Renal cortex interstitium (tissue), 11 donors: ENCODE data around the gene ENTPD8. TPM values are rescaled to one million over a fixed set of nuclear protein-coding genes. Genes with fewer than 3 reads are reported as not detected.
"Not testable (repeated sequence)": the region's sequence is repeated elsewhere in the genome, so short reads cannot be mapped to it uniquely, and the experiment has no call there.

ENCODE experiments used
- DNase-seq, 11 donors: peaks; one replicate each; pipeline ENCODE4 v3.0.0-alpha.2; 2013; ENCODE audit warnings: low read depth in 9 of 11, low spot score in 4 of 11; ENCODE audit errors: extremely low read depth in 1 of 11
- polyA plus RNA-seq, 3 donors: library from polyadenylated mRNA; unstranded; fragments of 120-200 nt; gene quantifications; one replicate each; pipeline ENCODE4 v1.2.1, GENCODE V29; 2013; ENCODE audit not compliant: insufficient read length in 3 of 3

The ENTPD8 gene
- polyA plus RNA-seq, 3 donors, result 0.14 to 0.68 (median 0.63) TPM

- no peak for DNase-seq
These were observed 50.4 kb downstream of the ENTPD8 start for GRCh38 chr9:137390553-137391410.

- no peak for DNase-seq
These were observed 51.8 kb downstream of the ENTPD8 start for GRCh38 chr9:137389428-137389746.

- no peak for DNase-seq
These were observed 52.3 kb downstream of the ENTPD8 start for GRCh38 chr9:137388589-137389427.

- no peak for DNase-seq
These were observed 53.1 kb downstream of the ENTPD8 start for GRCh38 chr9:137387891-137388560.

GRCh38 chr9:137387114-137387890, 53.9 kb downstream of the ENTPD8 start:
- DNase-seq, result no peak

- DNase-seq, result not testable (repeated sequence)
These were observed 54.5 kb downstream of the ENTPD8 start for GRCh38 chr9:137386507-137387113.

- no peak for DNase-seq
These were observed 56.0 kb downstream of the ENTPD8 start for GRCh38 chr9:137385061-137385655.

Other genes with a start within 250 kb of the ENTPD8 start
- 10 to 100 TPM; 14.8 to 17.3 (median 16.4) TPM for gene TPRN, start 240.6 kb downstream of the ENTPD8 start, polyA plus RNA-seq
- gene TMEM203, start 235.7 kb downstream of the ENTPD8 start, polyA plus RNA-seq, result 10 to 100 TPM; 40.2 to 46.4 (median 42.7) TPM
- gene NDOR1, start 235.7 kb downstream of the ENTPD8 start, polyA plus RNA-seq, result 10 to 100 TPM in 2 of 3 donors, 1 to 10 TPM in 1; 8.2 to 15.1 (median 14.2) TPM
- gene RNF208, start 219.1 kb downstream of the ENTPD8 start, polyA plus RNA-seq, result 10 to 100 TPM in 2 of 3 donors, 1 to 10 TPM in 1; 6.0 to 13.3 (median 13.2) TPM
- 10 to 100 TPM in 2 of 3 donors, 1 to 10 TPM in 1; 8.5 to 13.9 (median 12.8) TPM for gene CYSRT1, start 216.2 kb downstream of the ENTPD8 start, polyA plus RNA-seq
- gene RNF224, start 213.9 kb downstream of the ENTPD8 start, polyA plus RNA-seq, result 10 to 100 TPM in 2 of 3 donors, 1 to 10 TPM in 1; 7.9 to 15.2 (median 12.0) TPM
- 10 to 100 TPM in 2 of 3 donors, 1 to 10 TPM in 1; 5.0 to 13.8 (median 11.6) TPM for gene SLC34A3, start 210.5 kb downstream of the ENTPD8 start, polyA plus RNA-seq
- gene TUBB4B, start 200.1 kb downstream of the ENTPD8 start, polyA plus RNA-seq, result 100 to 1,000 TPM; 331 to 492 (median 358) TPM
- 1 to 10 TPM; 2.2 to 4.2 (median 2.6) TPM for gene STPG3, start 190.1 kb downstream of the ENTPD8 start, polyA plus RNA-seq
- gene NELFB, start 186.0 kb downstream of the ENTPD8 start, polyA plus RNA-seq, result 10 to 100 TPM; 49.8 to 62.2 (median 55.2) TPM
- gene TOR4A, start 163.6 kb downstream of the ENTPD8 start, polyA plus RNA-seq, result 1 to 10 TPM; 4.4 to 8.9 (median 6.3) TPM
- gene NRARP, start 139.1 kb downstream of the ENTPD8 start, polyA plus RNA-seq, result 1 to 10 TPM; 6.8 to 9.0 (median 7.7) TPM
- gene EXD3, start 18.2 kb downstream of the ENTPD8 start, polyA plus RNA-seq, result 10 to 100 TPM; 12.0 to 35.4 (median 16.6) TPM
- 10 to 100 TPM in 1 of 3 donors, 1 to 10 TPM in 2; 4.8 to 15.9 (median 6.0) TPM for gene NOXA1, start 18.0 kb downstream of the ENTPD8 start, polyA plus RNA-seq
- 10 to 100 TPM; 52.9 to 57.8 (median 56.5) TPM for gene NSMF, start 18.0 kb upstream of the ENTPD8 start, polyA plus RNA-seq
- gene PNPLA7, start 109.0 kb upstream of the ENTPD8 start, polyA plus RNA-seq, result 1 to 10 TPM; 2.1 to 5.1 (median 2.4) TPM
- gene MRPL41, start 110.5 kb upstream of the ENTPD8 start, polyA plus RNA-seq, result 10 to 100 TPM; 12.9 to 26.0 (median 24.0) TPM
- 10 to 100 TPM; 38.2 to 64.2 (median 44.7) TPM for gene DPH7, start 137.6 kb upstream of the ENTPD8 start, polyA plus RNA-seq
- gene ZMYND19, start 149.2 kb upstream of the ENTPD8 start, polyA plus RNA-seq, result 10 to 100 TPM; 18.9 to 24.3 (median 20.5) TPM
- gene ARRDC1, start 164.3 kb upstream of the ENTPD8 start, polyA plus RNA-seq, result 10 to 100 TPM; 24.7 to 39.1 (median 30.2) TPM
- gene EHMT1, start 177.6 kb upstream of the ENTPD8 start, polyA plus RNA-seq, result 10 to 100 TPM; 67.8 to 78.8 (median 76.3) TPM